Measurements from ENCODE around the gene SULT1B1. TPM values are rescaled to one million over a fixed set of nuclear protein-coding genes. Genes with fewer than 3 reads are reported as not detected.

SULT1B1 gene
- total RNA-seq, 1 experiment from 2014 or later = 0.04 TPM

- no peaks in the 10 kb centered on the region for H3K9me3 Mint-ChIP-seq
- no peak for DNase-seq (ENCODE audit: low spot score)
- H3K27ac Mint-ChIP-seq = no peak overlapping the region
- ChIA-PET POLR2A (no interaction called here), CTCF (no interaction called here)
- no peaks in the 10 kb centered on the region for H3K4me1 Mint-ChIP-seq
- no peak for TF ChIP-seq ATF3 (CRISPR knock-in tag; conservative IDR thresholded peaks at IDR 0.05)
- no peak for TF ChIP-seq ESRRA (CRISPR knock-in tag; IDR thresholded peaks at IDR 0.05; ENCODE audit: borderline replicate concordance)
- no peak for TF ChIP-seq SP1 (CRISPR knock-in tag; conservative IDR thresholded peaks at IDR 0.05)
- no peak for TF ChIP-seq USF1 (CRISPR knock-in tag; IDR thresholded peaks at IDR 0.05)
- no peak for TF ChIP-seq OVOL2 (CRISPR knock-in tag; IDR thresholded peaks at IDR 0.05; ENCODE audit: borderline replicate concordance)
- no peak for TF ChIP-seq ZNF263 (CRISPR knock-in tag; IDR thresholded peaks at IDR 0.05; ENCODE audit: low read depth)
- no peak for TF ChIP-seq AR (CRISPR knock-in tag; IDR thresholded peaks at IDR 0.05)
- no peak for TF ChIP-seq ATF2 (CRISPR knock-in tag; IDR thresholded peaks at IDR 0.05; ENCODE audit: borderline replicate concordance, low read depth)
- TF ChIP-seq PREB (CRISPR knock-in tag; IDR thresholded peaks at IDR 0.05; ENCODE audit: borderline replicate concordance) = no peak
- no peak for TF ChIP-seq RELA (CRISPR knock-in tag; IDR thresholded peaks at IDR 0.05; ENCODE audit: borderline replicate concordance)
- TF ChIP-seq TEAD4 (CRISPR knock-in tag; IDR thresholded peaks at IDR 0.05) = no peak
- no peak for TF ChIP-seq GTF2I (CRISPR knock-in tag; conservative IDR thresholded peaks at IDR 0.05)
- no peak for TF ChIP-seq ZNF425 (CRISPR knock-in tag; conservative IDR thresholded peaks at IDR 0.05)
- H3K27me3 Mint-ChIP-seq (ENCODE audit: low read depth) = no peaks in the 10 kb centered on the region
- no peak overlapping the region for H3K4me3 Mint-ChIP-seq
- H3K36me3 Mint-ChIP-seq = no peaks in the 10 kb centered on the region
- no peak for ATAC-seq
Measured at GRCh38 chr4:69793732-69794131, 33.3 kb upstream of the SULT1B1 start.

- DNase-seq (ENCODE audit: low spot score) = no peak
- no peaks in the 10 kb centered on the region for H3K36me3 Mint-ChIP-seq
- H3K27me3 Mint-ChIP-seq (ENCODE audit: low read depth) = no peaks in the 10 kb centered on the region
- ChIA-PET POLR2A (no interaction called here), CTCF (no interaction called here)
- H3K4me3 Mint-ChIP-seq = no peak overlapping the region
- no peaks in the 10 kb centered on the region for H3K4me1 Mint-ChIP-seq
- no peaks in the 10 kb centered on the region for H3K9me3 Mint-ChIP-seq
- H3K27ac Mint-ChIP-seq = no peak overlapping the region
- no peak for ATAC-seq
- no peak for TF ChIP-seq ZNF512 (CRISPR knock-in tag; IDR thresholded peaks at IDR 0.05; ENCODE audit: borderline replicate concordance)
- TF ChIP-seq ZNF219 (CRISPR knock-in tag; IDR thresholded peaks at IDR 0.05; ENCODE audit: borderline replicate concordance) = no peak
- TF ChIP-seq ZMAT4 (CRISPR knock-in tag; IDR thresholded peaks at IDR 0.05) = no peak
- no peak for TF ChIP-seq NR1H2 (CRISPR knock-in tag; IDR thresholded peaks at IDR 0.05)
- TF ChIP-seq ZBTB43 (CRISPR knock-in tag; IDR thresholded peaks at IDR 0.05) = no peak
- TF ChIP-seq ATF3 (CRISPR knock-in tag; conservative IDR thresholded peaks at IDR 0.05) = no peak
- TF ChIP-seq FOXJ3 (CRISPR knock-in tag; IDR thresholded peaks at IDR 0.05; ENCODE audit: borderline replicate concordance) = no peak
- TF ChIP-seq AR (CRISPR knock-in tag; IDR thresholded peaks at IDR 0.05) = no peak
Measured at GRCh38 chr4:69787879-69788278, 27.5 kb upstream of the SULT1B1 start.

All from WTC11 (cell line).